ENCODE results near the gene SIX6. TPM values are rescaled to one million over a fixed set of nuclear protein-coding genes. Genes with fewer than 3 reads are reported as not detected.

SIX6 gene
- total RNA-seq, 1 donor from 2014 or later = not detected

- H3K4me3 Mint-ChIP-seq (ENCODE audit: unreplicated experiment) = peak overlapping the region; percentile 32
- no peak for DNase-seq (ENCODE audit: extremely low spot score, unreplicated experiment)
- H3K27ac Mint-ChIP-seq (ENCODE audit: unreplicated experiment) = no peak overlapping the region
- TF ChIP-seq CTCF (IDR thresholded peaks at IDR 0.05) = no peak
- no peaks in the 10 kb centered on the region for H3K9me3 Mint-ChIP-seq (ENCODE audit: unreplicated experiment)
- peaks cover 93% of the 10 kb centered on the region for H3K27me3 Mint-ChIP-seq (ENCODE audit: unreplicated experiment)
- no peaks in the 10 kb centered on the region for H3K36me3 Mint-ChIP-seq (ENCODE audit: unreplicated experiment)
- peaks cover 35% of the 10 kb centered on the region for H3K4me1 Mint-ChIP-seq (ENCODE audit: unreplicated experiment)
These were observed 700 bp downstream of the SIX6 start for GRCh38 chr14:60509438-60510253.

GRCh38 chr14:60510254-60510950, 1.5 kb downstream of the SIX6 start:
- Mint-ChIP-seq H3K27me3 (ENCODE audit: unreplicated experiment) (peaks cover 89% of the 10 kb centered on the region), H3K4me1 (ENCODE audit: unreplicated experiment) (peaks cover 37% of the 10 kb centered on the region), H3K27ac (ENCODE audit: unreplicated experiment) (no peak overlapping the region), H3K36me3 (ENCODE audit: unreplicated experiment) (no peaks in the 10 kb centered on the region), H3K4me3 (ENCODE audit: unreplicated experiment) (no peak overlapping the region), H3K9me3 (ENCODE audit: unreplicated experiment) (no peaks in the 10 kb centered on the region)
- no peak for DNase-seq (ENCODE audit: extremely low spot score, unreplicated experiment)
- no peak for TF ChIP-seq CTCF (IDR thresholded peaks at IDR 0.05)

GRCh38 chr14:60510951-60511599, 2.1 kb downstream of the SIX6 start:
- DNase-seq (ENCODE audit: extremely low spot score, unreplicated experiment) = no peak
- H3K4me3 Mint-ChIP-seq (ENCODE audit: unreplicated experiment) = no peak overlapping the region
- peaks cover 40% of the 10 kb centered on the region for H3K4me1 Mint-ChIP-seq (ENCODE audit: unreplicated experiment)
- no peak for TF ChIP-seq CTCF (IDR thresholded peaks at IDR 0.05)
- no peak overlapping the region for H3K27ac Mint-ChIP-seq (ENCODE audit: unreplicated experiment)
- peaks cover 87% of the 10 kb centered on the region for H3K27me3 Mint-ChIP-seq (ENCODE audit: unreplicated experiment)
- no peaks in the 10 kb centered on the region for H3K36me3 Mint-ChIP-seq (ENCODE audit: unreplicated experiment)
- H3K9me3 Mint-ChIP-seq (ENCODE audit: unreplicated experiment) = no peaks in the 10 kb centered on the region

GRCh38 chr14:60512126-60512525, 3.2 kb downstream of the SIX6 start:
- H3K27me3 Mint-ChIP-seq (ENCODE audit: unreplicated experiment) = peaks cover 88% of the 10 kb centered on the region
- H3K4me1 Mint-ChIP-seq (ENCODE audit: unreplicated experiment) = peaks cover 38% of the 10 kb centered on the region
- no peaks in the 10 kb centered on the region for H3K36me3 Mint-ChIP-seq (ENCODE audit: unreplicated experiment)
- H3K4me3 Mint-ChIP-seq (ENCODE audit: unreplicated experiment) = no peak overlapping the region
- TF ChIP-seq CTCF (IDR thresholded peaks at IDR 0.05) = no peak
- H3K27ac Mint-ChIP-seq (ENCODE audit: unreplicated experiment) = no peak overlapping the region
- H3K9me3 Mint-ChIP-seq (ENCODE audit: unreplicated experiment) = no peaks in the 10 kb centered on the region
- no peak for DNase-seq (ENCODE audit: extremely low spot score, unreplicated experiment)
